Astrocyte (in vitro differentiated cells and primary cell): Measurements from ENCODE around the gene PNKD.

Experiments used
- EZH2 ChIP-seq: IDR thresholded peaks from 2 replicates; pipeline ENCODE4 v1.6.1; 2012; ENCODE audit warnings: mild to moderate bottlenecking, low read length, inconsistent platforms; ENCODE audit not compliant: insufficient read depth
- TF ChIP-seq, protein P1 (sequence below): IDR thresholded peaks from 2 replicates; pipeline ENCODE4 v1.5.1; 2011; ENCODE audit warnings: low read depth, mild to moderate bottlenecking, inconsistent platforms, low read length, moderate library complexity; ENCODE audit not compliant: insufficient read depth

DNA sequence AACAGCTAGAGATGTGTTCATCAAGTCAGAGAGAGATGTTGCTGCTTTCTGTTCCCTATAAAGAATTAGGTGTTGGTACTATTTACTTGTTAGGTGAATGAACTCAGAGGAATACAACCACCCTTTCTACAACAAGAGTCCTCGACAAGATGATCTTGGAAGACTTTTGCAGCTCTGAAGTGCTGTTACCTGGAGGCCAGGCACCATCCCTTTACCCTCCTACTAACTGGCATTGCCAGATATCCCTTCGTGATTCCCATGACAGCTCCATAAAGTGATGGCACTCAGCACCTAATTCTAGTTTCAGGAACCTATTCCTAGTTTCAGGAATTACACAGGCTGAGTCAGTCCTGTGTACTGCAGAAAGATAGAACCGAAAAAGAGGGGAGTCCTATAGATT, 43.4 kb upstream of the PNKD start:
- TF ChIP-seq, protein P1, sequence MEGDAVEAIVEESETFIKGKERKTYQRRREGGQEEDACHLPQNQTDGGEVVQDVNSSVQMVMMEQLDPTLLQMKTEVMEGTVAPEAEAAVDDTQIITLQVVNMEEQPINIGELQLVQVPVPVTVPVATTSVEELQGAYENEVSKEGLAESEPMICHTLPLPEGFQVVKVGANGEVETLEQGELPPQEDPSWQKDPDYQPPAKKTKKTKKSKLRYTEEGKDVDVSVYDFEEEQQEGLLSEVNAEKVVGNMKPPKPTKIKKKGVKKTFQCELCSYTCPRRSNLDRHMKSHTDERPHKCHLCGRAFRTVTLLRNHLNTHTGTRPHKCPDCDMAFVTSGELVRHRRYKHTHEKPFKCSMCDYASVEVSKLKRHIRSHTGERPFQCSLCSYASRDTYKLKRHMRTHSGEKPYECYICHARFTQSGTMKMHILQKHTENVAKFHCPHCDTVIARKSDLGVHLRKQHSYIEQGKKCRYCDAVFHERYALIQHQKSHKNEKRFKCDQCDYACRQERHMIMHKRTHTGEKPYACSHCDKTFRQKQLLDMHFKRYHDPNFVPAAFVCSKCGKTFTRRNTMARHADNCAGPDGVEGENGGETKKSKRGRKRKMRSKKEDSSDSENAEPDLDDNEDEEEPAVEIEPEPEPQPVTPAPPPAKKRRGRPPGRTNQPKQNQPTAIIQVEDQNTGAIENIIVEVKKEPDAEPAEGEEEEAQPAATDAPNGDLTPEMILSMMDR = no peak
- no peak for TF ChIP-seq EZH2
